A673 (cell line): ENCODE data around the gene NRF1.

Experiments
- EZH2 ChIP-seq: fragments of 200-600 bp; sonication (generic); IDR thresholded peaks from 2 replicates; pipeline ENCODE4 v1.6.1; 2017; ENCODE audit warnings: borderline replicate concordance, low read depth, mild to moderate bottlenecking, mixed read lengths, antibody characterized with exemption, low read length; ENCODE audit not compliant: poor library complexity, severe bottlenecking
- TF ChIP-seq, protein P1 (sequence below): fragments of 300-800, 200-600 bp; sonication (generic); conservative IDR thresholded peaks from 2 replicates; pipeline ENCODE4 v1.5.1; 2017; ENCODE audit warnings: low read depth, mild to moderate bottlenecking, antibody characterized with exemption, low read length, moderate library complexity, mixed read lengths

DNA sequence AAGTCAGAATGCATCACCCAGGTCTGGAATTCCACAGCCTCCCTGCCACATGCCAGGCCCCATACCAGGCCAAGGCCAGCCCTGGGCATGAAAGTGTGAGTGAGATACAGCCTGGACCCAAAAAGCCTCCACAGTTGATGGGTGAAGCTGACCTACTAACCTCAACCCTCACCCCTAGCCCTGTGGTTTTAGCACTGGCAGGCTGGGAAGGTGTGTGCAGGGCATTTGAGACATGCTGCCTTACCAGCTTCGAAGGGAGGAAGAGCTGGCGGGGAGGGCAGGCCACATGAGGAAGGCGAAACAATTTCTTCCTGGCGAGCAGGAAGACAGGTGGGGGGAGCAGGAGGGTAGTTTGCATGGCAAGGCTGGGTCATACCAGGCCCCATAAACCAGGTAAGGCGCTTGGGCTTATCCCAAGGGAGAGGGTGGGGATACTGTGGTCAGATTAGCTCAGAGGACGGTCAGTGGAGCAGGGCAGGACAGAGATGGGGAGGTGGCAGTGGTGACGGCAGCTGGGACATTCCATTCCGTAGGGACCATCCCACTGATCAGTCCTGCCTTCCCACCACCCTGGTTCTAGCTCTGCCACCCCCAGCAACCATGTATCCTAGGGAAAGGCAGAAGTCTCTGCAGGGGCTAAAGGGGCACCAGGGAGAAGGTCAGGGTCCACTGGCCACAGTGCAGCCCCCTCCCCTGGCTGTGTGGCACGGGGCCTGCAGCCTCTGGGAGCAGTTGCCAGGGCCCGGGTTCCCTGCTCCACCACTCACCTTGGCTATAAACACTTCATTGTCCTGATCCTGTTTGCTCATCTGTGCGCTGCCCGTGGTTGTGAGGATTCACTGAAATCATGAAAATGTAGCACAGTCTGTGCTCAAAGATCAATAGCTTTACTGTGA, 155.8 kb downstream of the NRF1 start:
- TF ChIP-seq, protein P1, sequence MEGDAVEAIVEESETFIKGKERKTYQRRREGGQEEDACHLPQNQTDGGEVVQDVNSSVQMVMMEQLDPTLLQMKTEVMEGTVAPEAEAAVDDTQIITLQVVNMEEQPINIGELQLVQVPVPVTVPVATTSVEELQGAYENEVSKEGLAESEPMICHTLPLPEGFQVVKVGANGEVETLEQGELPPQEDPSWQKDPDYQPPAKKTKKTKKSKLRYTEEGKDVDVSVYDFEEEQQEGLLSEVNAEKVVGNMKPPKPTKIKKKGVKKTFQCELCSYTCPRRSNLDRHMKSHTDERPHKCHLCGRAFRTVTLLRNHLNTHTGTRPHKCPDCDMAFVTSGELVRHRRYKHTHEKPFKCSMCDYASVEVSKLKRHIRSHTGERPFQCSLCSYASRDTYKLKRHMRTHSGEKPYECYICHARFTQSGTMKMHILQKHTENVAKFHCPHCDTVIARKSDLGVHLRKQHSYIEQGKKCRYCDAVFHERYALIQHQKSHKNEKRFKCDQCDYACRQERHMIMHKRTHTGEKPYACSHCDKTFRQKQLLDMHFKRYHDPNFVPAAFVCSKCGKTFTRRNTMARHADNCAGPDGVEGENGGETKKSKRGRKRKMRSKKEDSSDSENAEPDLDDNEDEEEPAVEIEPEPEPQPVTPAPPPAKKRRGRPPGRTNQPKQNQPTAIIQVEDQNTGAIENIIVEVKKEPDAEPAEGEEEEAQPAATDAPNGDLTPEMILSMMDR, result no peak
- no peak for TF ChIP-seq EZH2
